Measurements from ENCODE around the gene VAT1L. TPM values are rescaled to one million over a fixed set of nuclear protein-coding genes. Genes with fewer than 3 reads are reported as not detected.

Gene VAT1L
- total and polyA plus RNA-seq, 4 donors = 0.17 to 0.98 (median 0.26) TPM

- DNase-seq (ENCODE audit: low spot score) = no peak
- TF ChIP-seq RXRA (IDR thresholded peaks at IDR 0.05) (no peak), REST (IDR thresholded peaks at IDR 0.05) (no peak), HNF4A (conservative IDR thresholded peaks at IDR 0.05) (no peak), RAD21 (IDR thresholded peaks at IDR 0.05) (no peak), SP1 (IDR thresholded peaks at IDR 0.05) (no peak), HNF4G (IDR thresholded peaks at IDR 0.05) (no peak), CTCF (IDR thresholded peaks at IDR 0.05; ENCODE audit: low read depth, low read length, missing input control) (no peak), JUND (IDR thresholded peaks at IDR 0.05) (no peak), ZBTB33 (IDR thresholded peaks at IDR 0.05) (no peak), NR2F2 (IDR thresholded peaks at IDR 0.05) (no peak), FOXA2 (IDR thresholded peaks at IDR 0.05) (no peak), EGR1 (IDR thresholded peaks at IDR 0.05; ENCODE audit: low read depth in 2 of 2) (no peak), MAX (IDR thresholded peaks at IDR 0.05) (no peak), ATF3 (IDR thresholded peaks at IDR 0.05) (no peak), FOXA1 (IDR thresholded peaks at IDR 0.05) (no peak), TAF1 (conservative IDR thresholded peaks at IDR 0.05) (no peak)
- Histone ChIP-seq H3K36me3 (ENCODE audit: control insufficient read depth in 4 of 4, insufficient read depth in 3 of 4, low read depth in 1 of 4, low read length in 3 of 4) (no peaks in the 10 kb centered on the region), H3K9me3 (ENCODE audit: control insufficient read depth in 4 of 4, low read length in 3 of 4) (no peaks in the 10 kb centered on the region), H3K4me1 (ENCODE audit: control insufficient read depth in 4 of 4, insufficient read depth in 4 of 4, low read length in 3 of 4) (no peaks in the 10 kb centered on the region), H3K27me3 (ENCODE audit: control insufficient read depth in 4 of 4, insufficient read depth in 4 of 4, low read length in 3 of 4) (no peaks in the 10 kb centered on the region), H3K27ac (ENCODE audit: low read depth in 1 of 2, low read length in 2 of 2) (no peak overlapping the region), H3K9ac (ENCODE audit: low read depth in 1 of 2, low read length in 2 of 2) (no peak overlapping the region), H3K4me3 (ENCODE audit: low read depth in 1 of 3, low read length in 3 of 3) (no peak overlapping the region)
- 63% methylated on average over 2 of the region's 2 CpGs for WGBS
Measured at GRCh38 chr16:77913738-77914253, 125.4 kb downstream of the VAT1L start.

- H3K9me3 ChIP-seq (ENCODE audit: control insufficient read depth in 4 of 4, low read length in 3 of 4) = no peaks in the 10 kb centered on the region
- no peak overlapping the region for H3K4me3 ChIP-seq (ENCODE audit: low read depth in 1 of 3, low read length in 3 of 3)
- H3K27me3 ChIP-seq (ENCODE audit: control insufficient read depth in 4 of 4, insufficient read depth in 4 of 4, low read length in 3 of 4) = no peaks in the 10 kb centered on the region
- no peaks in the 10 kb centered on the region for H3K36me3 ChIP-seq (ENCODE audit: control insufficient read depth in 4 of 4, insufficient read depth in 3 of 4, low read depth in 1 of 4, low read length in 3 of 4)
- H3K4me1 ChIP-seq (ENCODE audit: control insufficient read depth in 4 of 4, insufficient read depth in 4 of 4, low read length in 3 of 4) = peaks cover 0 to 3% (median 0%) of the 10 kb centered on the region in 4 donors
- WGBS = 91% methylated on average over 9 of the region's 9 CpGs
- H3K27ac ChIP-seq (ENCODE audit: low read depth in 1 of 2, low read length in 2 of 2) = no peak overlapping the region
- TF ChIP-seq FOXA1 (IDR thresholded peaks at IDR 0.05) = no peak
- TF ChIP-seq CTCF (IDR thresholded peaks at IDR 0.05; ENCODE audit: low read depth, low read length, missing input control) = no peak
- no peak for TF ChIP-seq RAD21 (IDR thresholded peaks at IDR 0.05)
- TF ChIP-seq YY1 (IDR thresholded peaks at IDR 0.05) = no peak
- no peak for DNase-seq (ENCODE audit: low spot score)
- no peak overlapping the region for H3K9ac ChIP-seq (ENCODE audit: low read depth in 1 of 2, low read length in 2 of 2)
Measured at GRCh38 chr16:77916111-77916510, 127.7 kb downstream of the VAT1L start.
